K562 (cell line): ENCODE measurements around the gene MTA2. TPM values are rescaled to one million over a fixed set of nuclear protein-coding genes. Genes with fewer than 3 reads are reported as not detected.
"Not testable (repeated sequence)": the region's sequence is repeated elsewhere in the genome, so short reads cannot be mapped to it uniquely, and the experiment has no call there.

Experiments used
- ATAC-seq: fragments of 200-7000 bp; cut with Tn5 transposase; 3 replicates; pipeline ENCODE4 v1.9.1; 2020; ENCODE audit warnings: moderate library complexity
- BruUV-seq: library from RNA; stranded (reverse); fragments of 400-500 nt; replicated peaks from 2 replicates; lab custom pipeline; 2021; lab: Mats Ljungman, UMichigan
- CTCF ChIA-PET: fragments of 300-600 bp; formaldehyde crosslinking; extraction: SDS; loops from one replicate; lab custom pipeline; 2021; ENCODE audit warnings: low intra/inter-chr PET ratio; lab: Yijun Ruan, JAX
- POLR2A ChIA-PET: fragments of 300-600, 350-650 bp; sonication (Branson Sonifier 250); formaldehyde crosslinking; extraction: SDS; loops from one replicate; lab custom pipeline; 2021; ENCODE audit warnings: antibody characterized with exemption, inconsistent platforms; lab: Yijun Ruan, JAX
- DNase-seq, 4 experiments: peaks; one replicate each; pipeline versions ENCODE4 v3.0.0 to v3.0.0-alpha.2; 2011 to 2018; ENCODE audit warnings: low spot score in 3 of 4, mixed read lengths in 3 of 4; ENCODE audit errors: extremely low read depth in 1 of 4
- FAIRE-seq: peaks from 2 replicates; lab custom pipeline; 2011; peaks lifted over from hg19 to GRCh38; lab: Jason Lieb, UNC
- H2AFZ ChIP-seq: 2 replicates; pipeline ENCODE4 v1.6.0; 2011; ENCODE audit warnings: low read depth, low read length, control low read depth, inconsistent platforms
- H3K27ac ChIP-seq: fragments of 200-600 bp; 3 replicates; pipeline ENCODE4 v1.8.0; 2011; ENCODE audit warnings: low read depth, mild to moderate bottlenecking, control low read depth, inconsistent platforms, low read length, moderate library complexity, mixed read lengths; ENCODE audit errors: extremely low read depth
- H3K27me3 ChIP-seq, 2 experiments: fragments of 300-600 bp in 1 of 2; 2 replicates in 1 of 2; 3 replicates in 1 of 2; pipeline versions ENCODE4 v1.6.0 to v1.8.0; 2011; ENCODE audit warnings: inconsistent platforms in 2 of 2, low read length in 2 of 2, mild to moderate bottlenecking in 1 of 2, mixed read lengths in 1 of 2, moderate library complexity in 1 of 2; ENCODE audit not compliant: control insufficient read depth in 2 of 2, insufficient read depth in 2 of 2
- H3K36me3 ChIP-seq: fragments of 300-600 bp; 3 replicates; pipeline ENCODE4 v1.8.0; 2011; ENCODE audit warnings: mild to moderate bottlenecking, low read length, inconsistent platforms; ENCODE audit not compliant: control insufficient read depth, insufficient read depth
- H3K4me1 ChIP-seq, 2 experiments: fragments of 200-600 bp in 1 of 2; replicated peaks in 1 of 2; 2 replicates in 1 of 2; 3 replicates in 1 of 2; pipeline versions ENCODE4 v1.5.1 to v1.8.0; 2011; ENCODE audit warnings: inconsistent platforms in 2 of 2, low read length in 2 of 2, mild to moderate bottlenecking in 1 of 2, mixed read lengths in 1 of 2, moderate library complexity in 1 of 2; ENCODE audit not compliant: control insufficient read depth in 2 of 2, insufficient read depth in 2 of 2
- H3K4me2 ChIP-seq: 2 replicates; pipeline ENCODE4 v1.6.1; 2011; ENCODE audit warnings: low read length, control low read depth, inconsistent platforms, mixed read lengths; ENCODE audit not compliant: insufficient read depth
- H3K4me3 ChIP-seq: fragments of 200-600 bp; sonication (generic), shearing (Covaris generic); 2 replicates; pipeline ENCODE4 v1.5.1; 2016; ENCODE audit warnings: control low read depth, inconsistent platforms
- H3K79me2 ChIP-seq: fragments of 200-600 bp; 3 replicates; pipeline ENCODE4 v1.8.0; 2011; ENCODE audit warnings: low read length, inconsistent platforms; ENCODE audit not compliant: control insufficient read depth, insufficient read depth
- H3K9ac ChIP-seq, 2 experiments: 2 replicates each; pipeline versions ENCODE4 v1.6.0 to v1.6.1; 2011; ENCODE audit warnings: low read depth in 2 of 2, low read length in 2 of 2, control low read depth in 1 of 2, inconsistent platforms in 1 of 2, mild to moderate bottlenecking in 1 of 2, mixed read lengths in 1 of 2; ENCODE audit not compliant: insufficient read depth in 1 of 2
- H3K9me1 ChIP-seq: one replicate; pipeline ENCODE4 v1.6.0; 2011; ENCODE audit warnings: inconsistent platforms, mild to moderate bottlenecking, low read length, moderate library complexity; ENCODE audit not compliant: control insufficient read depth, insufficient read depth
- H3K9me3 ChIP-seq: replicated peaks from 2 replicates; pipeline ENCODE4 v1.5.1; 2011; ENCODE audit warnings: low read depth, low read length, inconsistent platforms; ENCODE audit not compliant: control insufficient read depth, insufficient read depth
- H4K20me1 ChIP-seq: replicated peaks from 2 replicates; pipeline ENCODE4 v1.6.1; 2011; ENCODE audit warnings: low read length, inconsistent platforms, mixed read lengths; ENCODE audit not compliant: control insufficient read depth, insufficient read depth
- CHD1 ChIP-seq: fragments of 200-600 bp; sonication (generic); IDR thresholded peaks from one replicate; pipeline ENCODE4 v1.6.1; 2012; ENCODE audit warnings: mild to moderate bottlenecking, moderate library complexity, low read length, inconsistent platforms
- WGBS: fragments of 100-300 bp; shearing (Covaris generic); methylation state at CpG from one replicate; pipeline ENCODE4 v1.1.6; 2016; ENCODE audit warnings: low coverage, mixed read lengths; ENCODE audit not compliant: insufficient coverage; ENCODE audit errors: missing lambda C conversion rate; 5-methylcytosine and 5-hydroxymethylcytosine counted together
- in situ Hi-C: fragments of 300-500 bp; cut with MboI; formaldehyde crosslinking; loops from 4 replicates; pipeline ENCODE4 v1.15.0; 2018; ENCODE audit warnings: inconsistent platforms, mixed read lengths
- intact Hi-C: fragments of 100-400 bp; cut with micrococcal nuclease; formaldehyde crosslinking; loops from 2 replicates; pipeline ENCODE4 v1.14.2; 2022
- polyA plus RNA-seq, 8 experiments: library from polyadenylated mRNA; depleted of rRNA in 4 of 8; stranded (reverse) in 5 of 8; unstranded in 3 of 8; fragments of >200 nt; fragmentation: Nextera tagmentation in 2 of 8; fragmentation: Illumina TruSeq in 1 of 8; extraction: Ambion mirVana in 2 of 8; extraction: Trizol in 1 of 8; gene quantifications; 2 replicates each; pipeline versions ENCODE4 v1.2.1 to v1.2.3, GENCODE V29; 2011 to 2014; ENCODE audit warnings: inconsistent platforms in 1 of 8, missing spikeins in 1 of 8
- total RNA-seq, 7 experiments: library from RNA; depleted of rRNA in 6 of 7; stranded (reverse); fragments of >200 nt in 6 of 7; fragmentation: Illumina TruSeq in 2 of 7; extraction: Trizol in 2 of 7; gene quantifications; 2 replicates each; pipeline versions ENCODE4 v1.2.1 to v1.2.3, GENCODE V29; 2011 to 2021; ENCODE audit warnings: low replicate concordance in 1 of 7
- TF ChIP-seq, protein P1 (sequence below): fragments of 450-650 bp; IDR thresholded peaks from 2 replicates; pipeline ENCODE4 v1.6.1; 2016; ENCODE audit warnings: low read depth

MTA2 gene
- total and polyA plus RNA-seq, 9 of the 15 experiments (the other 6 are each of a cell fraction or from before 2014, with no cell fraction given): 6.2 to 220 (median 172) TPM

DNA sequence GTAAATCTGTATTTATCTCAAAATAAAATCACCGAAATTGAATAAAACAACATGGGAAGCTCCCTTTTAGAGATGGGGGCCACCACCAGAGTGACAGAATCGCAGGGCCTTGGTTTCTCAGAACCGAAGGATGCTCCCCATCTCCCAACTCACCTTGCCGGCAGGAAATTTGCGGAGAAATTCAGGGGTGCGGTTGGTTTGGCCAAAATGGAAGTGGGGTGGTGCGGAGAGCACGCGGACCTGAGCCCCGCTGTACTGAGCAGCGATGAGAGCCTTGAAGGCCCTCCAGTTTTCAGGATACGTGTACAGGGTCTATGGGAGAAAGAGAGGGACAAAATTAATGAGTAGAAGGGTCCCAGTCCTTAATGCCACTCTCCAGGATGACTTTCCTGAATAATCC lies 29.2 kb downstream of the MTA2 start (continued):
- TF ChIP-seq, protein P1, sequence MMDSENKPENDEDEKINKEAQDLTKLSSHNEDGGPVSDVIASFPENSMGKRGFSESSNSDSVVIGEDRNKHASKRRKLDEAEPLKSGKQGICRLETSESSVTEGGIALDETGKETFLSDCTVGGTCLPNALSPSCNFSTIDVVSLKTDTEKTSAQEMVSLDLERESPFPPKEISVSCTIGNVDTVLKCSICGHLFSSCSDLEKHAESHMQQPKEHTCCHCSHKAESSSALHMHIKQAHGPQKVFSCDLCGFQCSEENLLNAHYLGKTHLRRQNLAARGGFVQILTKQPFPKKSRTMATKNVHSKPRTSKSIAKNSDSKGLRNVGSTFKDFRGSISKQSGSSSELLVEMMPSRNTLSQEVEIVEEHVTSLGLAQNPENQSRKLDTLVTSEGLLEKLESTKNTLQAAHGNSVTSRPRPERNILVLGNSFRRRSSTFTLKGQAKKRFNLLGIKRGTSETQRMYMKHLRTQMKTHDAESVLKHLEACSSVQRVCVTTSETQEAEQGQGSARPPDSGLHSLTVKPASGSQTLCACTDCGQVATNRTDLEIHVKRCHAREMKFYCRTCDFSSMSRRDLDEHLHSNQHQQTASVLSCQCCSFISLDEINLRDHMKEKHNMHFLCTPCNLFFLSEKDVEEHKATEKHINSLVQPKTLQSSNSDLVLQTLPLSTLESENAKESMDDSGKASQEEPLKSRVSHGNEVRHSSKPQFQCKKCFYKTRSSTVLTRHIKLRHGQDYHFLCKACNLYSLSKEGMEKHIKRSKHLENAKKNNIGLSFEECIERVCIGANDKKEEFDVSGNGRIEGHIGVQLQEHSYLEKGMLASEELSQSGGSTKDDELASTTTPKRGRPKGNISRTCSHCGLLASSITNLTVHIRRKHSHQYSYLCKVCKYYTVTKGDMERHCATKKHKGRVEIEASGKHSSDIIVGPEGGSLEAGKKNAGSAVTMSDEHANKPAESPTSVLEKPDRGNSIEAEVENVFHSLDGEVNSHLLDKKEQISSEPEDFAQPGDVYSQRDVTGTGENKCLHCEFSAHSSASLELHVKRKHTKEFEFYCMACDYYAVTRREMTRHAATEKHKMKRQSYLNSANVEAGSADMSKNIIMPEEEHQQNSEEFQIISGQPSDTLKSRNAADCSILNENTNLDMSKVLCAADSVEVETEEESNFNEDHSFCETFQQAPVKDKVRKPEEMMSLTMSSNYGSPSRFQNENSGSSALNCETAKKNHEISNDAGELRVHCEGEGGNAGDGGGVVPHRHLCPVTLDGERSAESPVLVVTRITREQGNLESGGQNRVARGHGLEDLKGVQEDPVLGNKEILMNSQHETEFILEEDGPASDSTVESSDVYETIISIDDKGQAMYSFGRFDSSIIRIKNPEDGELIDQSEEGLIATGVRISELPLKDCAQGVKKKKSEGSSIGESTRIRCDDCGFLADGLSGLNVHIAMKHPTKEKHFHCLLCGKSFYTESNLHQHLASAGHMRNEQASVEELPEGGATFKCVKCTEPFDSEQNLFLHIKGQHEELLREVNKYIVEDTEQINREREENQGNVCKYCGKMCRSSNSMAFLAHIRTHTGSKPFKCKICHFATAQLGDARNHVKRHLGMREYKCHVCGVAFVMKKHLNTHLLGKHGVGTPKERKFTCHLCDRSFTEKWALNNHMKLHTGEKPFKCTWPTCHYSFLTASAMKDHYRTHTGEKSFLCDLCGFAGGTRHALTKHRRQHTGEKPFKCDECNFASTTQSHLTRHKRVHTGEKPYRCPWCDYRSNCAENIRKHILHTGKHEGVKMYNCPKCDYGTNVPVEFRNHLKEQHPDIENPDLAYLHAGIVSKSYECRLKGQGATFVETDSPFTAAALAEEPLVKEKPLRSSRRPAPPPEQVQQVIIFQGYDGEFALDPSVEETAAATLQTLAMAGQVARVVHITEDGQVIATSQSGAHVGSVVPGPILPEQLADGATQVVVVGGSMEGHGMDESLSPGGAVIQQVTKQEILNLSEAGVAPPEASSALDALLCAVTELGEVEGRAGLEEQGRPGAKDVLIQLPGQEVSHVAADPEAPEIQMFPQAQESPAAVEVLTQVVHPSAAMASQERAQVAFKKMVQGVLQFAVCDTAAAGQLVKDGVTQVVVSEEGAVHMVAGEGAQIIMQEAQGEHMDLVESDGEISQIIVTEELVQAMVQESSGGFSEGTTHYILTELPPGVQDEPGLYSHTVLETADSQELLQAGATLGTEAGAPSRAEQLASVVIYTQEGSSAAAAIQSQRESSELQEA: peak; percentile 42; the same call in 1 of the 2 replicates
- peak; percentile 20 for TF ChIP-seq CHD1

DNA sequence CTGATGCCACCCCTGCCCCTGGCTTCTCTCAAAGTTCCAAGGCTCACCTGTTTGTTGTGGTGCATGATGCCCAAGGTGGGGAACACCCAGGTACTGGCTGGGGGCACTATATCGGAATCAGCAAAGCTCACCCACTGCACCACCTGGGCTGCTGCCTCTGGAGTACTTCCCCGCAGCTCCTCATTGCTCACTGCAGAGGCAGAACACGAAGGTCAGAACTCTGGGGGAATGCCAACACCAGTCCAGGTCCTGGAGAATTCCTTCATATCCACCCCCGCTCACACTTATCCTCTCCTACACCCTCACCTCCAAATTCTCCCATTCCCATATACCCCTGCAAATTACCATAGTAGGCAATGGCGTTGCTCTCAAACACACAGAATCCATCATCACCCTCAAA lies 30.2 kb downstream of the MTA2 start:
- Histone ChIP-seq H3K4me1 (peaks cover 22 to 37% of the 10 kb centered on the region in 2 experiments; a peak in 4 of 5 replicates), H3K9ac (peak overlapping the region; percentile 27 to 95; a peak in 3 of 4 replicates), H3K4me2 (peak overlapping the region; percentile 96), H3K4me3 (peak overlapping the region; percentile 96; the same call in 1 of the 2 replicates), H3K79me2 (peaks cover 83% of the 10 kb centered on the region), H3K36me3 (peaks cover 85% of the 10 kb centered on the region), H3K27ac (peak overlapping the region; percentile 88)
- H3K9me3 ChIP-seq, FAIRE-seq, intact Hi-C loops, H3K9me1 ChIP-seq, ATAC-seq, BruUV-seq, POLR2A ChIA-PET, CTCF ChIA-PET, H3K27me3 ChIP-seq, H2AFZ ChIP-seq, H4K20me1 ChIP-seq, in situ Hi-C loops, DNase-seq: not testable (repeated sequence)
- 82% methylated on average over 5 of the region's 5 CpGs for WGBS

DNA sequence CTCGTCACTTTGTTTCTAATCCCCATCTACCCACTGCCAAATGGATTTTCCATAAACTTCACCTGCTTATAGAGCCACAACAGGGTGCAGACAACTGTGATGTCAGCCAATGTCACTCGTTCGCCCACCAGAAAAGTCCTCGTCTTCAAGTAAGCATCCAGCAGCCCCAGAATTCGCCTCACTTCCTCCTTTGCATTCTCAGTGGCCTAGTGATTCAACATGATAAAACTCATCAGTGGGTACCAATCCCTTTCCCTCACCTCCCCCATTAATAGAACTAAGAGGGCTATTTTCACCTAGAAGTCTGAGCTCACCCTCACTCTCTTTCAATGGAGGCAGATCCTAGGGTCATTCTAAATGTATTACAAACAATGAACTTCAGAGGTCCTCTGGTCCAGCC lies 30.8 kb downstream of the MTA2 start:
- peak overlapping the region; percentile 96 for H3K4me2 ChIP-seq
- peaks cover 85% of the 10 kb centered on the region for H3K36me3 ChIP-seq
- H3K27me3 ChIP-seq, H3K9me1 ChIP-seq, H4K20me1 ChIP-seq, in situ Hi-C loops, H3K4me3 ChIP-seq, H3K9me3 ChIP-seq, ATAC-seq, DNase-seq, FAIRE-seq, BruUV-seq, H3K27ac ChIP-seq, H2AFZ ChIP-seq, intact Hi-C loops, CTCF ChIA-PET: not testable (repeated sequence)
- WGBS: 87% methylated on average over 5 of the region's 5 CpGs
- 0 out of 4 replicates have a peak overlapping the region, but pooled peaks of 1 of the 2 experiments have one; percentile 27 for H3K9ac ChIP-seq
- POLR2A ChIA-PET: interaction anchor here (1.9 to 2.3 kb wide), 2 partner anchors 21 to 94 kb away, joined by 7 to 8 read pairs; partner anchors contain the start of genes C11orf98, CSKMT and TUT1
- H3K79me2 ChIP-seq: peaks cover 89% of the 10 kb centered on the region
- H3K4me1 ChIP-seq: peaks cover 22 to 35% of the 10 kb centered on the region in 2 experiments; a peak in 4 of 5 replicates
